Tibial nerve (tissue), 4 donors: ENCODE results near the gene ZNF148.

Experiments used
- EP300 ChIP-seq, 2 donors: sonication (generic); formaldehyde crosslinking; IDR thresholded peaks; one replicate each; pipeline ENCODE4 v1.6.1; 2017; ENCODE audit warnings: antibody characterized with exemption in 2 of 2, mild to moderate bottlenecking in 1 of 2
- POLR2A ChIP-seq, 2 donors: fragments of 450-650 bp; IDR thresholded peaks; one replicate each; pipeline ENCODE4 v1.6.1; 2017; ENCODE audit warnings: antibody characterized with exemption in 2 of 2, mild to moderate bottlenecking in 2 of 2, moderate library complexity in 2 of 2
- TF ChIP-seq, protein P1 (sequence below), 5 experiments: fragments of 200-600 bp in 3 of 5; fragments of 450-650 bp in 2 of 5; sonication (generic) in 3 of 5; IDR thresholded peaks; one replicate each; pipeline ENCODE4 v1.5.1; 2016 to 2019; ENCODE audit warnings: antibody characterized with exemption in 5 of 5, mild to moderate bottlenecking in 3 of 5, moderate library complexity in 2 of 5

GRCh38 chr3:125256675-125257074 is 118.5 kb downstream of the ZNF148 start:
- TF ChIP-seq, protein P1, sequence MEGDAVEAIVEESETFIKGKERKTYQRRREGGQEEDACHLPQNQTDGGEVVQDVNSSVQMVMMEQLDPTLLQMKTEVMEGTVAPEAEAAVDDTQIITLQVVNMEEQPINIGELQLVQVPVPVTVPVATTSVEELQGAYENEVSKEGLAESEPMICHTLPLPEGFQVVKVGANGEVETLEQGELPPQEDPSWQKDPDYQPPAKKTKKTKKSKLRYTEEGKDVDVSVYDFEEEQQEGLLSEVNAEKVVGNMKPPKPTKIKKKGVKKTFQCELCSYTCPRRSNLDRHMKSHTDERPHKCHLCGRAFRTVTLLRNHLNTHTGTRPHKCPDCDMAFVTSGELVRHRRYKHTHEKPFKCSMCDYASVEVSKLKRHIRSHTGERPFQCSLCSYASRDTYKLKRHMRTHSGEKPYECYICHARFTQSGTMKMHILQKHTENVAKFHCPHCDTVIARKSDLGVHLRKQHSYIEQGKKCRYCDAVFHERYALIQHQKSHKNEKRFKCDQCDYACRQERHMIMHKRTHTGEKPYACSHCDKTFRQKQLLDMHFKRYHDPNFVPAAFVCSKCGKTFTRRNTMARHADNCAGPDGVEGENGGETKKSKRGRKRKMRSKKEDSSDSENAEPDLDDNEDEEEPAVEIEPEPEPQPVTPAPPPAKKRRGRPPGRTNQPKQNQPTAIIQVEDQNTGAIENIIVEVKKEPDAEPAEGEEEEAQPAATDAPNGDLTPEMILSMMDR (IDR thresholded peaks at IDR 0.05), result no peak
- TF ChIP-seq POLR2A (IDR thresholded peaks at IDR 0.05), result no peak
- no peak for TF ChIP-seq EP300 (IDR thresholded peaks at IDR 0.05)
